Fibroblast of mammary gland (primary cell): ENCODE measurements around the gene AMH.

Experiments used
- DNase-seq: peaks from one replicate; pipeline ENCODE4 v3.0.0-alpha.2; 2010; ENCODE audit warnings: low read depth
- H3K4me3 ChIP-seq: 2 replicates; pipeline ENCODE4 v1.5.1; 2011; ENCODE audit warnings: low read depth, mild to moderate bottlenecking, low read length, moderate library complexity; ENCODE audit not compliant: control insufficient read depth
- TF ChIP-seq, protein P1 (sequence below): conservative IDR thresholded peaks from 2 replicates; pipeline ENCODE4 v1.5.1; 2011; ENCODE audit warnings: low read depth, low read length, inconsistent platforms; ENCODE audit not compliant: control insufficient read depth, insufficient read depth

AMH gene

DNA sequence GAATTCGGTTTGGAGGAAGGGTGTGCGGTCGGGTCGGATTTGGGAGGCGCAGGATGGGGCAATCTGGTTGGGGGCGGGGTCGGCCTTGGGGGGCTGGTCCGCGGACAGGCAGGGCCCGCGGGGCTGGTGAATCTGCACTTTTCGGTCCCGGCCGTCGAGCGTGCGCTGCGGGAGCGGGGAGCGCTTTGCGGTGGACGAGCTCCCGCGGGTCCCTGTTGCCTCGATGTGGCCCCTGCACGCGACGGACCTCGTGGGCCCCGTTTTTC is 21.0 kb downstream of the AMH start:
- TF ChIP-seq, protein P1, sequence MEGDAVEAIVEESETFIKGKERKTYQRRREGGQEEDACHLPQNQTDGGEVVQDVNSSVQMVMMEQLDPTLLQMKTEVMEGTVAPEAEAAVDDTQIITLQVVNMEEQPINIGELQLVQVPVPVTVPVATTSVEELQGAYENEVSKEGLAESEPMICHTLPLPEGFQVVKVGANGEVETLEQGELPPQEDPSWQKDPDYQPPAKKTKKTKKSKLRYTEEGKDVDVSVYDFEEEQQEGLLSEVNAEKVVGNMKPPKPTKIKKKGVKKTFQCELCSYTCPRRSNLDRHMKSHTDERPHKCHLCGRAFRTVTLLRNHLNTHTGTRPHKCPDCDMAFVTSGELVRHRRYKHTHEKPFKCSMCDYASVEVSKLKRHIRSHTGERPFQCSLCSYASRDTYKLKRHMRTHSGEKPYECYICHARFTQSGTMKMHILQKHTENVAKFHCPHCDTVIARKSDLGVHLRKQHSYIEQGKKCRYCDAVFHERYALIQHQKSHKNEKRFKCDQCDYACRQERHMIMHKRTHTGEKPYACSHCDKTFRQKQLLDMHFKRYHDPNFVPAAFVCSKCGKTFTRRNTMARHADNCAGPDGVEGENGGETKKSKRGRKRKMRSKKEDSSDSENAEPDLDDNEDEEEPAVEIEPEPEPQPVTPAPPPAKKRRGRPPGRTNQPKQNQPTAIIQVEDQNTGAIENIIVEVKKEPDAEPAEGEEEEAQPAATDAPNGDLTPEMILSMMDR = no peak
- no peak for DNase-seq
- H3K4me3 ChIP-seq = peak overlapping the region; percentile 91

DNA sequence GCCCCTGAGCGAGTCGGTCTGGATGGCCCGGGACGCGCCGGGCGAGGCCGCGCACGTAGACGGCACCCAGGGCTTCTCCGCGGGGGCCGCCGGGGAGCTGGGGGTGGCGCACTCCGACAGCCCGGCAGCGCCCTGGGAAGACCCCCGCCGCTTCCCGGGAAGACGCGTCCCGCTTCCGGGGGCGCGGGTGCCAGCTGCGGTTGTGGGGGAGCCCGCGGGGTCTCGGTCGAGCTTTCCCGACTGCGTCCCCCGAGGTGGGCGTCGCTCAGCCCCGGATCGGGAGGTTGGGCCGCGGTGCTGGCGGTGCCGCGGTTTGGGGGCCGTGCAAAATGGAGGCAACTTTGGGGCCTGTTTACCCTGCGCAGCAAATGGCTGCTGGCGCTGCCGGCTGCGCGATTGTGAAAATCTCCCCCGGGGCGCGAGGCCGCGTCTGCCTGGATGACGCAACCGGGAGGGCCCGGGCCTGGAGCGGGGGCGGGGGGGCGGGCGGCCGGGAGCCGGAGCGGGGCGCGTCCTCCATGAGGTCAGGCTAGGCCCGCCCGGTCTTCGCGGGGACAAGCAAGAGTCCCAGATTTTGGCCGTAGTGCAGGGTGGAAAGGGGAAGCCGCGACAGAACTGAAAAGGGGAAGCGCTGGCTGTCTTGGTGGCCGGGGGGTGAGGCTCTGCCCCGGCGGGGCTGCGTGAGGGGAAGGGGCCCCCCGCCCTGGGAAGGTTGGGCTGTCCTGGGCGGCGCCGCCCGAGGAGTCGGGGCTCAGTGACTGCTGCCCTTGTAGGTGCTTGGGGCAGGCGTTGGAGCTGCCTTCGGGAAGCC is 21.5 kb downstream of the AMH start:
- peak; percentile 86 for DNase-seq
- TF ChIP-seq, protein P1 = no peak
- peak overlapping the region; percentile 91 for H3K4me3 ChIP-seq

DNA sequence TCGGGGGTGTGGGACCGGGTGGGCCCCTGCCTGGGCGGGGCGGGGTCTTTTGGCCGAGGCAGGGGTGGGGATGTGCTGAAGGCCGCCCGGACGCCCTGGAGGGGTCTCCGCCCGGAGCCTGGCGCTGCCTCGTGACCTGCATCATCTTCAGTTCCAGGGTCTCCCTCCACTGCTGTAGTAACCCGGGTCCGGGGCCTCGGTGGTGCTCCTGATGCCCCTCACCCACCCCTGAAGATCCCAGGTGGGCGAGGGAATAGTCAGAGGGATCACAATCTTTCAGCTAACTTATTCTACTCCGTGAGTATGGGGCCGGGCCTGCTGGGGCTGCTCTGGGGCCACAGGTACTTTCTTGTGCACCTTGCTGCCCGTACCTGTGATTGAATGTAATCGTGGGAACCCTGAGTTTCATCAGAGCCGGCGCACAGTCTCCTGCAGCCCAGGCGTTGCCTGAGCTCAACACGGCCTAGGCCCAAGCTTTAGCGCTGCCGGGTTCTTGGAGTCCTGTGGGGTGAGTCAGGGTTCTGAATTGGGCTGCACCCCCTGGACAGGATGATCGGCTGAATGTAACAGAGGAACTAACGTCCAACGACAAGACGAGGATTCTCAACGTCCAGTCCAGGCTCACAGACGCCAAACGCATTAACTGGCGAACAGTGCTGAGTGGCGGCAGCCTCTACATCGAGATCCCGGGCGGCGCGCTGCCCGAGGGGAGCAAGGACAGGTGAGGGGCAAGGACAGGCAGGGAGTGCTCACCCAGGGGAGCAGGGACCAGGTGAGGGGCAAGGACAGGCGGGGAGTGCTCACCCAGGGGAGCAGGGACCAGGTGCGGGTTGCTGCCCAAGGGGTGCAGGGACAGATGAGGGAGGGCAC is 22.3 kb downstream of the AMH start:
- H3K4me3 ChIP-seq = peak overlapping the region; percentile 91
- DNase-seq = peak; percentile 94
- TF ChIP-seq, protein P1 = no peak

DNA sequence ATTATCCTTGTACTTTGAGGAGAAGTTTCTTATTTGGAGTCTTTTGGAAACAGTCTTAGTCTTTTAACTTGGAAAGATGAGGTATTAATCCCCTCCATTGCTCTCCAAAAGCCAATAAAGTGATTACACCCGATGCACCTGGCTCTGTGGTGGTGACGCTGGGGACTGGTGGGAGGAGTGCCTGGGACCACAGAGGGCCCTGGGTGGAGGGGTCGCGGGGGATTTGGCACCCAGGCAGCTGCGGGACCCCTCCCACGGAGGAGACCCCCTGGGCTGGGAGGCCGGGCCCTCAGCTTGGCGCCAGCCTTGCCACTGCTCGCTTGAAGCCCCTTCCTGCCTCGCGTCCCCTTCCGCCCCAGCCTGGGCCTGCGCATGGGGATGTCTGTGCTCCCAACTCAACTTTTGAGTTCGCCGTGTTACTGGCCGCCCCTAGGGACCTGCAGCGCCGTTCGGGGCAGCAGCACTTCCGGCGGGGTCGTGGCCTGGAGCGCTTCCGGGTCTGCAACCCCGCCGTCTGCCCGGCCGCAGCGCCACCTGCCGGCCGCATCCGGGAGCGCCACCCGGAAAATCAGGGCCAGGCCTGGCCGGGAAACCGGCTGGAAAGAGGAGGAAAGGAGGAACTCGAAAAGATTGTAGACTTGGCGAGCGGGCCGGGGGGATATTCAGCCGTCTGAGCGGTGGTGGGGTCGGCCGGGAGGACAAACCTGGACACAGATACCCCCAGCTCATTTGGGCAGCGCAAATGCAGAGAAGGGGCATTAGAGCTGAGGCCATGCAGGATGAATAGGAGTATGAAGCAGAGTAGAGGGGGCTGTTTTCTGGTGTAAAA is 24.4 kb downstream of the AMH start:
- TF ChIP-seq, protein P1 = peak; percentile 54
- H3K4me3 ChIP-seq = peak overlapping the region; percentile 19
- peak; percentile 73 for DNase-seq

DNA sequence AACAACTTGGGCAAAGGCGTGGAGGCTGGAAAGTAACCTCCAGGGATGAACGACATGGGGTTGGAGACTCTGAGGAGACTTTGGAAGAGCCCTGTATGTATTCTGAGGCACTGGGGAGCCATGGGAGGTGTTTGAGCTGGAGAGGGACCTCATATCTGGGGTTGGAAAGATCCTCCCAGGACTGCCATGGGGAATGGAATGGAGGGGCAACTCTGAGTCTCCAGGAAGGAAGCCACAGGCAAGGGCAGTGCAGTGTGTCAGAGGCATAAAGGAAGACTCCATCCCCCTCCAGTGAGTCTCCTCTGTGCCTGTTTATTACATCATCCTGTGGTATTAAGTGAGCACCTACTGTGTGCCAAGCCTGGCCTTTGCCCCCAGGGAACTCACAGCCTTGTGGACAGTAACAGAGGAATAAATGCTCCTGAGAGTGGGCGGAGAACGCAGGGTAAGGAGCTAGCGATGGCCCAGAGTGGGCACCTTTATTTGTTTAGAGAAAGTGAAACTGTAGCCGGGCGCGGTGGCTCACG is 25.1 kb downstream of the AMH start:
- H3K4me3 ChIP-seq = no peak overlapping the region
- DNase-seq = no peak
- TF ChIP-seq, protein P1 = no peak

DNA sequence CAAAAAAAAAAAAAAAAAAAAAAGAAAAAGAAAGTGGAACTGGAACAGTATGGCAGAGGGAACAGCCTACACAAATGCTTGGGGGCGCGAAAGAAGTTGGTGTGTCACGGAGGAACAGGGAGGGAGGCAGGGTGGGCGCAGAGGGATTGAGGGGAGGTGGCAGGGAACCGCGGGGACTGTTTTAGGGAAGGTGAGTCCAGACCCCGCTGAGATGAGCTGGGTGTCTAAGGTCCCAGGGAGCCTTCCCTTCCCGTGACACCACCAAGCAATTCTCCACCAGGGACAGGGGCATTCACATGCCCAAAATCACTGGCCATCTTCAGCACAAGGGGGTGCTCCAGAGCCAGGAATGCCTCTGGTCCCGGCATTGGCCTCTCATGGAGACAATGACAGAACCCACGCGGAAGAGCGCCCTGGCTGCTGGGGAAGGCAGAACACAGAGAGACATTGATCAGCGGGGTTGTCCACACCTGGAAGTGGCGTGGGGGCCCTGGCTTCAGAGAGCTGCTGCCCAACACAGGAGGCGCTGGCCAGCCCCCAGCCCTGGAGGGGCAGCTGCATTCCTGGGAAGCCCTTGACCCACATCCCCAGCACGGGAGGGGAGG is 25.9 kb downstream of the AMH start:
- H3K4me3 ChIP-seq = no peak overlapping the region
- peak; percentile 76 for DNase-seq
- TF ChIP-seq, protein P1 = peak; percentile 76
